ENCODE data around the gene PBRM1. TPM values are rescaled to one million over a fixed set of nuclear protein-coding genes. Genes with fewer than 3 reads are reported as not detected.

PBRM1 gene
- total and polyA plus RNA-seq, 2 donors (not counting 3 experiments of a cell fraction or from before 2014, with no cell fraction given) = 26.7 to 87.1 TPM

GRCh38 chr3:52655895-52656294, 29.8 kb downstream of the PBRM1 start:
- Histone ChIP-seq H3K4me1 (ENCODE audit: control insufficient read depth, extremely low read depth, insufficient read depth, low read length) (no peaks in the 10 kb centered on the region), H3K36me3 (ENCODE audit: control insufficient read depth in 2 of 2, extremely low read depth in 1 of 2, insufficient read depth in 2 of 2, low read length in 2 of 2) (peaks cover 24 to 27% of the 10 kb centered on the region in 2 experiments), H3K9me1 (replicated peaks; ENCODE audit: control insufficient read depth, extremely low read depth, insufficient read depth, low read length) (no peaks in the 10 kb centered on the region), H3K9ac (replicated peaks; ENCODE audit: extremely low read depth, insufficient read depth, low read length) (no peak overlapping the region), H2AFZ (ENCODE audit: low read depth, low read length) (no peak overlapping the region), H3K4me3 (replicated peaks in 1 of 3; ENCODE audit: insufficient read depth in 1 of 3, low read depth in 1 of 3, low read length in 3 of 3) (no peak overlapping the region), H3K9me3 (replicated peaks; ENCODE audit: control insufficient read depth, insufficient read depth, low read length) (no peaks in the 10 kb centered on the region), H3K27ac (ENCODE audit: insufficient read depth, low read depth, low read length) (no peak overlapping the region), H3K27me3 (ENCODE audit: control insufficient read depth in 2 of 2, insufficient read depth in 2 of 2, low read length in 2 of 2) (no peaks in the 10 kb centered on the region), H4K20me1 (replicated peaks; ENCODE audit: control insufficient read depth, extremely low read depth, insufficient read depth, low read length) (no peaks in the 10 kb centered on the region), H3K79me2 (ENCODE audit: control insufficient read depth, insufficient read depth, low read length) (no peaks in the 10 kb centered on the region), H3K4me2 (ENCODE audit: insufficient read depth, low read length) (no peak overlapping the region)
- CTCF ChIA-PET = interaction anchor here (0.9 to 1.2 kb wide), 2 partner anchors 9 to 24 kb away, joined by 3 to 4 read pairs; no protein-coding TSS in a partner anchor
- POLR2A ChIA-PET = no interaction called here
- TF ChIP-seq MYC (IDR thresholded peaks at IDR 0.05; ENCODE audit: low read depth, low read length) (no peak), MAX (IDR thresholded peaks at IDR 0.05; ENCODE audit: insufficient read depth, insufficient read length) (no peak), POLR2AphosphoS5 (IDR thresholded peaks at IDR 0.05; ENCODE audit: insufficient read depth, low read depth, low read length) (no peak), JUN (IDR thresholded peaks at IDR 0.05; ENCODE audit: borderline replicate concordance, insufficient read depth, insufficient read length, low read depth) (no peak), EZH2 (IDR thresholded peaks at IDR 0.05; ENCODE audit: borderline replicate concordance, low read depth, low read length, severe bottlenecking) (no peak), GATA2 (IDR thresholded peaks at IDR 0.05; ENCODE audit: insufficient read depth, insufficient read length, low read depth, low read length) (no peak), FOS (IDR thresholded peaks at IDR 0.05; ENCODE audit: borderline replicate concordance, insufficient read depth, low read length) (no peak), CTCF (IDR thresholded peaks at IDR 0.05; ENCODE audit: extremely low read depth in 1 of 2, insufficient read depth in 1 of 2, low read depth in 1 of 2, low read length in 2 of 2) (no peak), POLR2A (IDR thresholded peaks at IDR 0.05; ENCODE audit: low read depth, low read length) (no peak)
- intact Hi-C loops (cut with micrococcal nuclease) (no loop called here), dilution Hi-C loops (cut with MboI; ENCODE audit: extremely low pct_ligation_motif_present, low sequenced_read_pairs) (no loop called here)
- DNase-seq (ENCODE audit: low read depth, low spot score) (no peak), FAIRE-seq (no peak)
- no TSS peak for BruUV-seq (replicated peaks)
